Astrocyte of the spinal cord (primary cell): ENCODE measurements around the gene ARL5C.
A peak's percentile ranks its signal among the peaks of the same experiment; 100 is the strongest.

ENCODE experiments used
- DNase-seq: peaks from one replicate; pipeline ENCODE4 v3.0.0; 2011; ENCODE audit warnings: low read depth, low spot score
- H3K4me3 ChIP-seq: 2 replicates; pipeline ENCODE4 v1.5.1; 2011; ENCODE audit warnings: low read depth, mild to moderate bottlenecking, low read length, moderate library complexity
- in situ Hi-C: cut with HindIII; loops from 2 replicates; pipeline ENCODE4 v1.10.0; 2017; ENCODE audit warnings: low sequenced_read_pairs
- TF ChIP-seq, protein P1 (sequence below): IDR thresholded peaks from 2 replicates; pipeline ENCODE4 v1.5.1; 2012; ENCODE audit warnings: low read depth, mild to moderate bottlenecking, low read length, inconsistent platforms

Gene ARL5C

DNA sequence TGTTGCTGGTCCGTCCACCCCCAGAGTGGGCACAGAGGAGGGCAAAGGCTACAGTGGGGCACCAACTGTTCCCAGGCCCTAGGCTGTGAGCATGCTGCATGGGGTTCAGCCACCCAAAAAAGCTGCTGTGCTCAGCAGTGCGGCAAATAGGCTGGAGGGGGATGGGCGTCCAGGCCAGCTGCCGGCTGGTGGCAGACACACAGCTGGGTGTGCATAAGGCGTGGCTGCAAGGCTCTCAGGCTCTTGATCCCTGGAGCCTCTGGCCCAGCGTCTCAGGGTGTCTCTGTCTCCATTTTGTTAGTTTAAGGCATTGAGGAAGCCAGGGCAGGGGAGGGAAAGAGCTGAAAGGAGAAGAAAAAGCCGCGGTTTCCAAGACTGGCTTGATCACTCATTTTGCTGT, 42.9 kb upstream of the ARL5C start:
- no peak overlapping the region for H3K4me3 ChIP-seq
- in situ Hi-C loops, result no loop called here
- TF ChIP-seq, protein P1, sequence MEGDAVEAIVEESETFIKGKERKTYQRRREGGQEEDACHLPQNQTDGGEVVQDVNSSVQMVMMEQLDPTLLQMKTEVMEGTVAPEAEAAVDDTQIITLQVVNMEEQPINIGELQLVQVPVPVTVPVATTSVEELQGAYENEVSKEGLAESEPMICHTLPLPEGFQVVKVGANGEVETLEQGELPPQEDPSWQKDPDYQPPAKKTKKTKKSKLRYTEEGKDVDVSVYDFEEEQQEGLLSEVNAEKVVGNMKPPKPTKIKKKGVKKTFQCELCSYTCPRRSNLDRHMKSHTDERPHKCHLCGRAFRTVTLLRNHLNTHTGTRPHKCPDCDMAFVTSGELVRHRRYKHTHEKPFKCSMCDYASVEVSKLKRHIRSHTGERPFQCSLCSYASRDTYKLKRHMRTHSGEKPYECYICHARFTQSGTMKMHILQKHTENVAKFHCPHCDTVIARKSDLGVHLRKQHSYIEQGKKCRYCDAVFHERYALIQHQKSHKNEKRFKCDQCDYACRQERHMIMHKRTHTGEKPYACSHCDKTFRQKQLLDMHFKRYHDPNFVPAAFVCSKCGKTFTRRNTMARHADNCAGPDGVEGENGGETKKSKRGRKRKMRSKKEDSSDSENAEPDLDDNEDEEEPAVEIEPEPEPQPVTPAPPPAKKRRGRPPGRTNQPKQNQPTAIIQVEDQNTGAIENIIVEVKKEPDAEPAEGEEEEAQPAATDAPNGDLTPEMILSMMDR, result no peak
- DNase-seq, result no peak

DNA sequence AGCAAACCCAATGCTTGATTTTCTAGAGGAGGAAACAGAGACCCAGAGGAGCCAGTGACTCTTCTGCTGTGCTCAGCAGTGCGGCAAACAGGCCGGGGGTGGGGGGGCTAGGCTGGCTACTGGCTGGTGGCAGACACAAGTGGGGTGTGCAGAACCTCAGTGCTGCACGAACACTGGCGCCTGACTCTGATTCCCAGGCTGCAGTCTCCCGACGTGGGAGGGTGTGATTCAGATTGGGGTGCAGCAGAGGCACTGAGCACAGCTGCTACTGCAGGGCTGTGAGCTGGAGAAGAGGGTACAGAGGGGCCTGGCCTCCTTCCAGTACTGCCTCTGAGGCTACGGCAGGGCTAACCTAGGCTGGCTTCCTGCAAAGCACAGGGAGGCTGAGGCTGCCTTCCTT, 42.2 kb upstream of the ARL5C start:
- TF ChIP-seq, protein P1, result no peak
- in situ Hi-C loops, result no loop called here
- no peak overlapping the region for H3K4me3 ChIP-seq
- DNase-seq, result no peak

DNA sequence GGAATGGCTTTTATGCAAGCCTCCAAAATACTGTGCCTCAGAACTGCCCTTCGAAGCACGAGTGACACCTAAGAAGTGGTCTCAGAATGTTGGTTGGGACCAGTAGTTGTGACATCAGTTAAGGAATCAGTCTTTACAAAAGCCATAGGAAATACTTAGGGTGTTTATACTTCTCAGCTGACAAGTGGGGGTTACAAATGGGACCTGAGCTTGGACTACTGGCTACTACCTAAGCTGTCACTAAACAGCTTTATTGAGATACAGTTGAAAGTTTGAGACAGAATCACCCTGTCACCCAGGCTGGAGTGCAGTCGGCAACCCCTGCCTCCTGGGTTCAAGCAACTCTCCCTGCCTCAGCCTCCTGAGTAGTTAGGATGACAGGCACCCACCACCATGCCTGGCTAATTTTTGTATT, 39.2 kb upstream of the ARL5C start:
- no peak for DNase-seq
- in situ Hi-C loops, result no loop called here
- no peak overlapping the region for H3K4me3 ChIP-seq
- TF ChIP-seq, protein P1, result no peak

DNA sequence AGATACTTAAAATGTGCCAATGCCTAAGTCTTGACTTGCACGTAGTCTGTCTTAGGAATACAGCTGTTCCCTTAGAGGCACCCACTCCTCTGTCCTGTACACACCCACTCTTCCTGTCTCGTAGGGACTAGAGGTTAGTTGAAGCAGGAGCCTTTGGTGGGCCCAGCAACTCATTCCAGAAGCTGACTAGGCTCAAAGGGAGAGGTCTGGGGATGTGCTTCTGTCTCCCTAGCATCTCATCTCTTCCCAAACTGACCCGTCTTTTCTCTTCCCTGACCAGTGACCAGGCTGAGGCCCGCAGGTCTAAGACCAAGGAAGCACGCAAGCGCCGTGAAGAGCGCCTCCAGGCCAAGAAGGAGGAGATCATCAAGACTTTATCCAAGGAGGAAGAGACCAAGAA, 38.3 kb upstream of the ARL5C start:
- no peak overlapping the region for H3K4me3 ChIP-seq
- in situ Hi-C loops, result no loop called here

DNA sequence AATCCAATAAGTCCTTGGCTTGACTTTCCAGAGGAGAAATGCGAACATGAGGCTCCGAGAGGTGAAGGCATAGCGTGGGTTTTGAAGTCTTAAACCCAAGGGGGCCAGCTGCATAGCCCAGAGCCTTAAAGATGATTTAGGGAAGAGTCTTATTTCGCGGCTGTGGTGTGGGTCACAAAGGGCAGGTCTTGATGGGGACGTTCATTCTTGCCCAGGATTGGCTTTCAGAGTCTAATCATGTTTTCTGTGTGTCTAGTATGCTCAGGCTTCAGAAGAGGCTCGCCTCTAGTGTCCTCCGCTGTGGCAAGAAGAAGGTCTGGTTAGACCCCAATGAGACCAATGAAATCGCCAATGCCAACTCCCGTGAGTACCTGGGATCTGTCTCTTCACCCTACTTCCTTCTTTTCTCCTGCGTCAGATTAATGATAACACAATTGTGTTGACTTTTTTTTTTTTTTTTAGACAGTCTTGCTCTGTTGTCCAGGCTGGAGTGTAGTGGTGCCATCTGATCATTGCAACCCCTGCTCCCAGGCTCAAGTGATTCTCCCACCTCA, 35.1 kb upstream of the ARL5C start:
- TF ChIP-seq, protein P1, result no peak
- in situ Hi-C loops, result no loop called here
- peak overlapping the region; percentile 98 for H3K4me3 ChIP-seq
- DNase-seq, result no peak

More for the DNA sequence above, 38.3 kb upstream of the ARL5C start:
- TF ChIP-seq, protein P1, result no peak
- DNase-seq, result no peak

DNA sequence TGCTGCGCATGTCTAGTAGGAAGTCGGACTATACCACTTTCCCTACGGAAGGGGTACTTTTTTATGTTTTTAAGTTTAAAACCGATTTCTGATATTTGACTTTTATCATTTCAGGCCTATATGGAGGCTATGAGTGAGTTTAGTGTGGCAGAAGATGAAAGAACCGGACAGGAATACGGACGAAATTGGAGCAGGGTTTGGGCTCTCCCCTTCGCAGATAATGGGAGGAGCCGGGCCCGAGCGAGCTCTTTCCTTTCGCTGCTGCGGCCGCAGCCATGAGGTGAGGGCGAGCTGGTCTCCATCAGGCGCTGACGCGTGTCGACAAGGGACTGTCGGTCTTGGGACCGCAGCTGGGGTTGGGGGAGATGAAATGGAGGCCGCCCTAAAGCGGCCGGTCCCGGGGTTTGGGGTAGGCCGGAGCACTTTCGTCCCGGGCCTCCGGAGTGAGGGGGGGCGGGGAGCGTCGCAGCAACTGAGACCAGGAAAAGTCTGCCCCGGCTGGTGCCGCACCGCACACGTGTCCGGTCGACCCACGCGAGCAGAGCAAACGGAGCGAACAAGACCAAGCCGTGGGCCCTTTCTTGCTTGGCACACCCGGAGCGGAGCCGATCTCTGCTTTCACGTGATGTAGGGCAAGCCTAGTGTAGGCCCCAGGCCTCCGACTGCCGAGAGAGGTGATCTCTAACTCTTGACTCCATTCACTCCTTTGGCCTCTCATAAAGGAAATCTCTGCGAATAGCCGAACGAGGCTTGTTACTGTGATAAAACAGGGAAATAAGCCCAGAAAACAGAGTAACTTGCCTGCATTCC, 34.3 kb upstream of the ARL5C start, which contains the start of gene RPL19:
Gene RPL19, plus strand, starts transcription at position 214 of the 810 bp plus-strand sequence. Its CDS starts 62 bp downstream, at position 276.
- DNase-seq, result no peak
- peak within 1 kb of the TSS; percentile 98 for H3K4me3 ChIP-seq
- in situ Hi-C loops, result no loop called here
- TF ChIP-seq, protein P1, result no peak
